HL-60 (cell line): ENCODE data around the gene NAA50.

Experiments
- DNase-seq, 2 experiments: peaks; one replicate each; pipeline ENCODE4 v3.0.0-alpha.2; 2010 to 2020; ENCODE audit warnings: low read depth in 1 of 2, low spot score in 1 of 2
- H3K27ac ChIP-seq: fragments of 250-450 bp; sonication (Bioruptor Pico); replicated peaks from 2 replicates; pipeline ENCODE4 v1.5.1; 2020; ENCODE audit warnings: mild to moderate bottlenecking, moderate library complexity
- H3K27me3 ChIP-seq: fragments of 250-450 bp; sonication (Bioruptor Pico); 2 replicates; pipeline ENCODE4 v1.5.1; 2021; ENCODE audit warnings: mild to moderate bottlenecking, moderate library complexity; ENCODE audit not compliant: insufficient read depth, poor library complexity, severe bottlenecking
- H3K4me3 ChIP-seq: replicated peaks from 2 replicates; pipeline ENCODE4 v1.5.1; 2011; ENCODE audit warnings: mild to moderate bottlenecking, control low read depth, low read length; ENCODE audit not compliant: insufficient read depth
- CTCF ChIP-seq: IDR thresholded peaks from one replicate; pipeline ENCODE4 v1.5.1; 2011; ENCODE audit warnings: low read length, control low read depth, inconsistent platforms; ENCODE audit not compliant: insufficient read depth
- GABPA ChIP-seq: IDR thresholded peaks from 2 replicates; pipeline ENCODE4 v1.6.1; 2012; ENCODE audit warnings: low read depth
- POLR2AphosphoS5 ChIP-seq: IDR thresholded peaks from 2 replicates; pipeline ENCODE4 v1.6.1; 2012; ENCODE audit warnings: low read depth
- SPI1 ChIP-seq: IDR thresholded peaks from 2 replicates; pipeline ENCODE4 v1.6.1; 2012; ENCODE audit warnings: low read depth, mild to moderate bottlenecking, borderline replicate concordance
- TF ChIP-seq, protein P1 (sequence below): IDR thresholded peaks from 2 replicates; pipeline ENCODE4 v1.6.1; 2012; ENCODE audit warnings: low read depth; ENCODE audit not compliant: insufficient replicate concordance

NAA50 gene

DNA sequence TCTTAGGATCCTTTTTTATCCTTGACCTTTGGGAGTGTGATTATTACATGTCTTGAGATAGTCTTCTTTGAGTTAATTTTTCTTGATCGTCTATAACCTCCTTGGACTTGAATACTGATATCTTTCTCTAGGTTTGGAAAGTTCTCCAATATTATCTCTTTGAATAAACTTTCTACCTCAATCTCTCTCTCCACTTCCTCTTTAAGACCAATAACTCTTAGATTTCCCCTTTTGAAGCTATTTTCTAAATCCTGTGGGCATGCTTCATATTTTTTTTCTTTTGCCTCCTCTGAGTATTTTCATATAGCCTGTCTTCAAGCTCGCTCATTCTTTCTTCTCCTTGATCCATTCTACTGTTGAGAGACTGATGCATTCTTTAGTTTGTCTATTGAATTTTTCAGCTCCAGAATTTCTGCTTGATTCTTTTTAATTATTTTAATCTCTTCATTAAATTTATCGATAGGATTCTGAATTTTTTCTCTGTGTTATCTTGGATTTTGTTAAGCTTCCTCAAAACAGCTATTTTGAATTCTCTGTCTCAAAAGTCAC, 61.7 kb downstream of the NAA50 start:
- TF ChIP-seq GABPA (no peak), SPI1 (peak; percentile 95), POLR2AphosphoS5 (no peak), CTCF (no peak)
- TF ChIP-seq, protein P1, sequence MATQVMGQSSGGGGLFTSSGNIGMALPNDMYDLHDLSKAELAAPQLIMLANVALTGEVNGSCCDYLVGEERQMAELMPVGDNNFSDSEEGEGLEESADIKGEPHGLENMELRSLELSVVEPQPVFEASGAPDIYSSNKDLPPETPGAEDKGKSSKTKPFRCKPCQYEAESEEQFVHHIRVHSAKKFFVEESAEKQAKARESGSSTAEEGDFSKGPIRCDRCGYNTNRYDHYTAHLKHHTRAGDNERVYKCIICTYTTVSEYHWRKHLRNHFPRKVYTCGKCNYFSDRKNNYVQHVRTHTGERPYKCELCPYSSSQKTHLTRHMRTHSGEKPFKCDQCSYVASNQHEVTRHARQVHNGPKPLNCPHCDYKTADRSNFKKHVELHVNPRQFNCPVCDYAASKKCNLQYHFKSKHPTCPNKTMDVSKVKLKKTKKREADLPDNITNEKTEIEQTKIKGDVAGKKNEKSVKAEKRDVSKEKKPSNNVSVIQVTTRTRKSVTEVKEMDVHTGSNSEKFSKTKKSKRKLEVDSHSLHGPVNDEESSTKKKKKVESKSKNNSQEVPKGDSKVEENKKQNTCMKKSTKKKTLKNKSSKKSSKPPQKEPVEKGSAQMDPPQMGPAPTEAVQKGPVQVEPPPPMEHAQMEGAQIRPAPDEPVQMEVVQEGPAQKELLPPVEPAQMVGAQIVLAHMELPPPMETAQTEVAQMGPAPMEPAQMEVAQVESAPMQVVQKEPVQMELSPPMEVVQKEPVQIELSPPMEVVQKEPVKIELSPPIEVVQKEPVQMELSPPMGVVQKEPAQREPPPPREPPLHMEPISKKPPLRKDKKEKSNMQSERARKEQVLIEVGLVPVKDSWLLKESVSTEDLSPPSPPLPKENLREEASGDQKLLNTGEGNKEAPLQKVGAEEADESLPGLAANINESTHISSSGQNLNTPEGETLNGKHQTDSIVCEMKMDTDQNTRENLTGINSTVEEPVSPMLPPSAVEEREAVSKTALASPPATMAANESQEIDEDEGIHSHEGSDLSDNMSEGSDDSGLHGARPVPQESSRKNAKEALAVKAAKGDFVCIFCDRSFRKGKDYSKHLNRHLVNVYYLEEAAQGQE: no peak
- Histone ChIP-seq H3K27me3 (no peaks in the 10 kb centered on the region), H3K27ac (no peak overlapping the region), H3K4me3 (no peak overlapping the region)
- no peak for DNase-seq

GRCh38 chr3:113678773-113679172, 67.3 kb downstream of the NAA50 start:
- no peak for DNase-seq
- H3K27ac ChIP-seq: no peak overlapping the region
- no peaks in the 10 kb centered on the region for H3K27me3 ChIP-seq
- TF ChIP-seq, protein P1: no peak
- no peak for TF ChIP-seq SPI1
- no peak overlapping the region for H3K4me3 ChIP-seq

- Histone ChIP-seq H3K27ac (no peak overlapping the region), H3K4me3 (no peak overlapping the region), H3K27me3 (no peaks in the 10 kb centered on the region)
- TF ChIP-seq CTCF: no peak
- TF ChIP-seq POLR2AphosphoS5: no peak
- TF ChIP-seq SPI1: no peak
- no peak for TF ChIP-seq GABPA
- TF ChIP-seq, protein P1: no peak
- no peak for DNase-seq
These were observed 68.3 kb downstream of the NAA50 start for GRCh38 chr3:113677737-113678136.
